Spleen (tissue), 11 donors: ENCODE measurements around the gene LYRM4. TPM values are rescaled to one million over a fixed set of nuclear protein-coding genes. Genes with fewer than 3 reads are reported as not detected.

ENCODE experiments used
- DNase-seq: peaks from one replicate; pipeline ENCODE4 v3.0.0-alpha.2; 2020
- H3K27ac ChIP-seq, 8 donors: fragments of 200-600 bp; sonication (generic) in 7 of 8; 1 replicate in 4 of 8; 2 replicates in 4 of 8; pipeline versions ENCODE4 v1.5.0 to v1.8.0; 2016 to 2021; ENCODE audit warnings: inconsistent platforms in 4 of 8, mild to moderate bottlenecking in 4 of 8, moderate library complexity in 1 of 8
- H3K27me3 ChIP-seq, 7 donors: fragments of 200-600 bp; sonication (generic) in 6 of 7; replicated peaks in 1 of 7; 1 replicate in 4 of 7; 2 replicates in 3 of 7; pipeline versions ENCODE4 v1.5.0 to v1.8.0; 2016 to 2021; ENCODE audit warnings: inconsistent platforms in 3 of 7, mild to moderate bottlenecking in 1 of 7
- H3K36me3 ChIP-seq, 6 donors: fragments of 200-600 bp; sonication (generic) in 5 of 6; 1 replicate in 4 of 6; 2 replicates in 2 of 6; pipeline versions ENCODE4 v1.5.0 to v1.8.0; 2016 to 2021; ENCODE audit warnings: inconsistent platforms in 2 of 6
- H3K4me1 ChIP-seq, 6 donors: fragments of 200-600 bp; sonication (generic) in 5 of 6; 1 replicate in 3 of 6; 2 replicates in 3 of 6; pipeline versions ENCODE4 v1.5.0 to v1.8.0; 2016 to 2021; ENCODE audit warnings: inconsistent platforms in 3 of 6
- H3K4me3 ChIP-seq, 8 donors: fragments of 200-600 bp; sonication (generic) in 7 of 8; 1 replicate in 4 of 8; 2 replicates in 4 of 8; pipeline versions ENCODE4 v1.5.0 to v1.8.0; 2016 to 2021; ENCODE audit warnings: inconsistent platforms in 4 of 8, mild to moderate bottlenecking in 4 of 8, moderate library complexity in 2 of 8
- H3K9me3 ChIP-seq, 8 donors: fragments of 200-600 bp; sonication (generic) in 7 of 8; 1 replicate in 4 of 8; 2 replicates in 4 of 8; pipeline versions ENCODE4 v1.5.0 to v1.8.0; 2016 to 2021; ENCODE audit warnings: inconsistent platforms in 4 of 8
- CTCF ChIP-seq, 11 experiments: fragments of 200-600 bp in 7 of 11; fragments of 450-650 bp in 4 of 11; sonication (generic) in 4 of 11; IDR thresholded peaks in 8 of 11; conservative IDR thresholded peaks in 3 of 11; 1 replicate in 7 of 11; 2 replicates in 4 of 11; pipeline versions ENCODE4 v1.4.0 to v1.8.0; 2016 to 2021; ENCODE audit warnings: antibody characterized with exemption in 11 of 11, inconsistent platforms in 4 of 11, mild to moderate bottlenecking in 1 of 11
- POLR2A ChIP-seq, 3 donors: fragments of 450-650 bp; IDR thresholded peaks; one replicate each; pipeline ENCODE4 v1.5.1; 2017; ENCODE audit warnings: antibody characterized with exemption in 3 of 3, mild to moderate bottlenecking in 1 of 3
- POLR2AphosphoS5 ChIP-seq, 3 donors: sonication (generic); formaldehyde crosslinking; IDR thresholded peaks; one replicate each; pipeline ENCODE4 v1.5.1; 2017; ENCODE audit warnings: antibody characterized with exemption in 3 of 3
- WGBS, 5 donors: extraction: QIAGEN DNeasy Blood & Tissue Kit in 3 of 5; methylation state at CpG; one replicate each; pipeline versions ENCODE4 v1.1.5 to v1.1.7; 2013 to 2018; 5-methylcytosine and 5-hydroxymethylcytosine counted together
- intact Hi-C: fragments of 100-400 bp; cut with DNase I; formaldehyde crosslinking; loops from one replicate; pipeline ENCODE4 v1.15.0; 2023; ENCODE audit warnings: low total_unique reads
- polyA plus RNA-seq, 3 donors: library from polyadenylated mRNA; stranded (reverse); fragments of 200-250 nt; gene quantifications; one replicate each; pipeline ENCODE4 v1.2.1, GENCODE V29; 2013
- total RNA-seq, 7 donors: library from RNA; depleted of rRNA in 3 of 7; stranded (reverse); fragments of >200 nt in 3 of 7; fragmentation: NEBNext Ultra II Directional in 4 of 7; extraction: Animal tissue kit (Norgen Biotek cat#: 25700) in 4 of 7; gene quantifications; one replicate each; pipeline versions ENCODE4 v1.1.0 to v1.2.1, GENCODE V29; 2016 to 2021
- donor health status: healthy with polysubstance abuse.
- donor health status: DM: no; HTN: no; CAD: no; lungs with moderate emphysema.
- donor health status: DM: no; HTN: no; CAD: no.
- donor health status: Bipolar disorder and iron deficiency.
- donor health status: healthy.
- donor health status: DM: no; HTN: no; CAD: no.
- donor health status: DM: yes; HTN: yes; CAD: no.

Gene LYRM4
- total and polyA plus RNA-seq, 10 donors, result 32.1 to 58.1 (median 38.7) TPM

- TF ChIP-seq POLR2A (IDR thresholded peaks at IDR 0.05) (no peak), POLR2AphosphoS5 (IDR thresholded peaks at IDR 0.05) (no peak)
- Histone ChIP-seq H3K4me1 (peaks cover 0 to 60% (median 23%) of the 10 kb centered on the region in 6 donors), H3K27me3 (no peaks in the 10 kb centered on the region), H3K27ac (no peak overlapping the region), H3K36me3 (no peaks in the 10 kb centered on the region), H3K4me3 (no peak overlapping the region), H3K9me3 (no peaks in the 10 kb centered on the region)
- intact Hi-C loops, result no loop called here
- WGBS, 5 donors, result 87 to 98% (median 97%) methylated on average over 8 of the region's 8 CpGs
- DNase-seq, result no peak
Observed at GRCh38 chr6:5136851-5137250, 123.9 kb downstream of the LYRM4 start.

- intact Hi-C loops, result no loop called here
- 32 to 57% (median 40%) methylated on average over 9 of the region's 9 CpGs for WGBS, 5 donors
- no peak overlapping the region for H3K4me3 ChIP-seq
- peaks cover 3 to 64% (median 28%) of the 10 kb centered on the region in 6 donors for H3K4me1 ChIP-seq
- TF ChIP-seq CTCF (IDR thresholded peaks at IDR 0.05 in 8 of 11, conservative IDR thresholded peaks at IDR 0.05 in 3 of 11) (peak; percentile 29 to 87 (median 79)), POLR2A (IDR thresholded peaks at IDR 0.05) (no peak), POLR2AphosphoS5 (IDR thresholded peaks at IDR 0.05) (no peak)
- no peaks in the 10 kb centered on the region for H3K9me3 ChIP-seq
- no peaks in the 10 kb centered on the region for H3K27me3 ChIP-seq
- no peaks in the 10 kb centered on the region for H3K36me3 ChIP-seq
- no peak for DNase-seq
- peak overlapping the region in 2 of 8 donors; percentile 1 to 20 for H3K27ac ChIP-seq
Observed at GRCh38 chr6:5135788-5136376, 124.9 kb downstream of the LYRM4 start.

- no peak overlapping the region for H3K4me3 ChIP-seq
- no peak for DNase-seq
- H3K36me3 ChIP-seq, result no peaks in the 10 kb centered on the region
- intact Hi-C loops, result no loop called here
- H3K27me3 ChIP-seq, result no peaks in the 10 kb centered on the region
- H3K4me1 ChIP-seq, result peaks cover 10 to 69% (median 37%) of the 10 kb centered on the region in 6 donors
- H3K9me3 ChIP-seq, result no peaks in the 10 kb centered on the region
- WGBS, 5 donors, result 88 to 99% (median 95%) methylated on average over 2 of the region's 2 CpGs
- no peak for TF ChIP-seq POLR2AphosphoS5 (IDR thresholded peaks at IDR 0.05)
- no peak for TF ChIP-seq CTCF (IDR thresholded peaks at IDR 0.05 in 8 of 11, conservative IDR thresholded peaks at IDR 0.05 in 3 of 11)
- no peak for TF ChIP-seq POLR2A (IDR thresholded peaks at IDR 0.05)
- H3K27ac ChIP-seq, result peak overlapping the region in 2 of 8 donors; percentile 87 to 88
Observed at GRCh38 chr6:5133943-5134342, 126.8 kb downstream of the LYRM4 start.

GRCh38 chr6:5132731-5133130 is 128.0 kb downstream of the LYRM4 start:
- H3K27me3 ChIP-seq, result no peaks in the 10 kb centered on the region
- TF ChIP-seq POLR2AphosphoS5 (IDR thresholded peaks at IDR 0.05) (peak in 2 of 3 donors; percentile 86 to 96), CTCF (IDR thresholded peaks at IDR 0.05 in 8 of 11, conservative IDR thresholded peaks at IDR 0.05 in 3 of 11) (no peak), POLR2A (IDR thresholded peaks at IDR 0.05) (peak in 1 of 3 donors; percentile 66)
- WGBS, 5 donors, result 6 to 30% (median 20%) methylated on average over 7 of the region's 7 CpGs
- H3K36me3 ChIP-seq, result no peaks in the 10 kb centered on the region
- intact Hi-C loops, result no loop called here
- peak overlapping the region; percentile 4 to 65 (median 30) for H3K4me3 ChIP-seq
- peak; percentile 84 for DNase-seq
- H3K4me1 ChIP-seq, result peaks cover 10 to 79% (median 48%) of the 10 kb centered on the region in 6 donors
- H3K9me3 ChIP-seq, result no peaks in the 10 kb centered on the region
- H3K27ac ChIP-seq, result peak overlapping the region; percentile 21 to 88 (median 80)
